ENCODE data around the gene COX5B. TPM values are rescaled to one million over a fixed set of nuclear protein-coding genes. Genes with fewer than 3 reads are reported as not detected.
"Not testable (repeated sequence)": the region's sequence is repeated elsewhere in the genome, so short reads cannot be mapped to it uniquely, and the experiment has no call there.

The COX5B gene
- total RNA-seq, 1 experiment from 2014 or later: 310 TPM

DNA sequence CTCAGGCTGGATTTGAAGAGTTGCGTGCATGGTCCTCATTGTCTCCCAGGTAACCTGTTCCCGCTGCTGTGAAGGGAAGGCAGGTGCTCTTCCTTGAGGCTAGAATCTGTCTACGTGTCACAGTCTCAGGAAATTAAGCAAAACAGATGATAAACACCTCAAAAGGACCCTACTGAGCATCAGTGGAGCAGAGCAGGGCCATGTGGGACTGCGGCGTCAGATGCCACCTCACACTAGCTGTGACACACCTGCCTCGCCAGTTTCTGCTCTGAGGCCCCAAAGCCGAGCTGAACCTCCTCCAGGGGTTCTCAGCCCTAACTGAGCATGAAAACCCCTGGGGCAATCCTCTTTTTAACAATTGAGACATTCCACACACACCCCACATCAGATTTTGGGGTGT, 25.7 kb downstream of the COX5B start:
- Histone ChIP-seq H2AFZ (no peak overlapping the region), H3K4me1 (replicated peaks; ENCODE audit: insufficient read depth) (no peaks in the 10 kb centered on the region), H3K4me3 (no peak overlapping the region), H3K36me3 (ENCODE audit: low read depth) (no peaks in the 10 kb centered on the region), H4K20me1 (ENCODE audit: insufficient read depth) (no peaks in the 10 kb centered on the region), H3K9me3 (ENCODE audit: insufficient read depth, low read depth) (no peaks in the 10 kb centered on the region), H3F3A (ENCODE audit: insufficient read depth, low read depth) (no peaks in the 10 kb centered on the region), H3K9me2 (ENCODE audit: insufficient read depth) (no peaks in the 10 kb centered on the region), H3K4me2 (no peak overlapping the region), H3K27ac (no peak overlapping the region), H3K27me3 (ENCODE audit: insufficient read depth, low read depth) (no peaks in the 10 kb centered on the region), H3K79me2 (ENCODE audit: low read depth) (no peaks in the 10 kb centered on the region)
- intact Hi-C loops (cut with micrococcal nuclease; ENCODE audit: unreplicated experiment): no loop called here
- no TSS peak for BruUV-seq (replicated peaks)
- CTCF ChIA-PET: interaction anchor here (0.6 kb wide), 1 partner anchor 26 kb away, joined by 4 read pairs; no protein-coding TSS in a partner anchor
- no peak for DNase-seq
- TF ChIP-seq, protein P1, sequence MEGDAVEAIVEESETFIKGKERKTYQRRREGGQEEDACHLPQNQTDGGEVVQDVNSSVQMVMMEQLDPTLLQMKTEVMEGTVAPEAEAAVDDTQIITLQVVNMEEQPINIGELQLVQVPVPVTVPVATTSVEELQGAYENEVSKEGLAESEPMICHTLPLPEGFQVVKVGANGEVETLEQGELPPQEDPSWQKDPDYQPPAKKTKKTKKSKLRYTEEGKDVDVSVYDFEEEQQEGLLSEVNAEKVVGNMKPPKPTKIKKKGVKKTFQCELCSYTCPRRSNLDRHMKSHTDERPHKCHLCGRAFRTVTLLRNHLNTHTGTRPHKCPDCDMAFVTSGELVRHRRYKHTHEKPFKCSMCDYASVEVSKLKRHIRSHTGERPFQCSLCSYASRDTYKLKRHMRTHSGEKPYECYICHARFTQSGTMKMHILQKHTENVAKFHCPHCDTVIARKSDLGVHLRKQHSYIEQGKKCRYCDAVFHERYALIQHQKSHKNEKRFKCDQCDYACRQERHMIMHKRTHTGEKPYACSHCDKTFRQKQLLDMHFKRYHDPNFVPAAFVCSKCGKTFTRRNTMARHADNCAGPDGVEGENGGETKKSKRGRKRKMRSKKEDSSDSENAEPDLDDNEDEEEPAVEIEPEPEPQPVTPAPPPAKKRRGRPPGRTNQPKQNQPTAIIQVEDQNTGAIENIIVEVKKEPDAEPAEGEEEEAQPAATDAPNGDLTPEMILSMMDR (conservative IDR thresholded peaks at IDR 0.05): no peak
- no peak for TF ChIP-seq EZH2 (IDR thresholded peaks at IDR 0.05; ENCODE audit: low read depth)
- POLR2A ChIA-PET (ENCODE audit: unreplicated experiment): no interaction called here

- H3K27ac ChIP-seq; H3K4me3 ChIP-seq; intact Hi-C loops (cut with micrococcal nuclease; ENCODE audit: unreplicated experiment); DNase-seq; POLR2A ChIA-PET (ENCODE audit: unreplicated experiment); CTCF ChIA-PET; H4K20me1 ChIP-seq (ENCODE audit: insufficient read depth); H3K9me2 ChIP-seq (ENCODE audit: insufficient read depth); H3K36me3 ChIP-seq (ENCODE audit: low read depth); H3K4me1 ChIP-seq (replicated peaks; ENCODE audit: insufficient read depth); H3K79me2 ChIP-seq (ENCODE audit: low read depth); H3K9me3 ChIP-seq (ENCODE audit: insufficient read depth, low read depth); H3F3A ChIP-seq (ENCODE audit: insufficient read depth, low read depth); H2AFZ ChIP-seq; H3K4me2 ChIP-seq; H3K27me3 ChIP-seq (ENCODE audit: insufficient read depth, low read depth); BruUV-seq (replicated peaks): not testable (repeated sequence)
These were observed 26.8 kb downstream of the COX5B start for GRCh38 chr2:97672606-97673140.

- Histone ChIP-seq H3K27me3 (ENCODE audit: insufficient read depth, low read depth) (no peaks in the 10 kb centered on the region), H3K9me2 (ENCODE audit: insufficient read depth) (no peaks in the 10 kb centered on the region), H3K4me3 (no peak overlapping the region), H2AFZ (no peak overlapping the region), H3F3A (ENCODE audit: insufficient read depth, low read depth) (no peaks in the 10 kb centered on the region), H3K4me2 (no peak overlapping the region), H3K79me2 (ENCODE audit: low read depth) (no peaks in the 10 kb centered on the region), H3K27ac (no peak overlapping the region), H3K36me3 (ENCODE audit: low read depth) (no peaks in the 10 kb centered on the region), H4K20me1 (ENCODE audit: insufficient read depth) (no peaks in the 10 kb centered on the region), H3K4me1 (replicated peaks; ENCODE audit: insufficient read depth) (no peaks in the 10 kb centered on the region), H3K9me3 (ENCODE audit: insufficient read depth, low read depth) (no peaks in the 10 kb centered on the region)
- no TSS peak for BruUV-seq (replicated peaks)
- POLR2A ChIA-PET (ENCODE audit: unreplicated experiment): no interaction called here
- intact Hi-C loops (cut with micrococcal nuclease; ENCODE audit: unreplicated experiment): no loop called here
- DNase-seq: no peak
- TF ChIP-seq, protein P1 (conservative IDR thresholded peaks at IDR 0.05): no peak
- TF ChIP-seq EZH2 (IDR thresholded peaks at IDR 0.05; ENCODE audit: low read depth): no peak
- CTCF ChIA-PET: no interaction called here
These were observed 27.5 kb downstream of the COX5B start for GRCh38 chr2:97673182-97673914.

- POLR2A ChIA-PET (ENCODE audit: unreplicated experiment): no interaction called here
- H3K9me3 ChIP-seq (ENCODE audit: insufficient read depth, low read depth): no peaks in the 10 kb centered on the region
- H3K27me3 ChIP-seq (ENCODE audit: insufficient read depth, low read depth): no peaks in the 10 kb centered on the region
- H3K27ac ChIP-seq: no peak overlapping the region
- CTCF ChIA-PET: no interaction called here
- intact Hi-C loops (cut with micrococcal nuclease; ENCODE audit: unreplicated experiment): no loop called here
- no peaks in the 10 kb centered on the region for H3F3A ChIP-seq (ENCODE audit: insufficient read depth, low read depth)
- no peaks in the 10 kb centered on the region for H3K36me3 ChIP-seq (ENCODE audit: low read depth)
- no peaks in the 10 kb centered on the region for H3K4me1 ChIP-seq (replicated peaks; ENCODE audit: insufficient read depth)
- H3K9me2 ChIP-seq (ENCODE audit: insufficient read depth): no peaks in the 10 kb centered on the region
- H3K4me2 ChIP-seq: no peak overlapping the region
- H3K4me3 ChIP-seq: no peak overlapping the region
- DNase-seq: no peak
- no peaks in the 10 kb centered on the region for H4K20me1 ChIP-seq (ENCODE audit: insufficient read depth)
- no TSS peak for BruUV-seq (replicated peaks)
- H3K79me2 ChIP-seq (ENCODE audit: low read depth): no peaks in the 10 kb centered on the region
- H2AFZ ChIP-seq: no peak overlapping the region
- TF ChIP-seq, protein P1 (conservative IDR thresholded peaks at IDR 0.05): no peak
- no peak for TF ChIP-seq EZH2 (IDR thresholded peaks at IDR 0.05; ENCODE audit: low read depth)
These were observed 28.0 kb downstream of the COX5B start for GRCh38 chr2:97673915-97674283.
